WERI-Rb-1 (cell line): ENCODE data around the gene IGFBP7.

Source experiments
- DNase-seq: peaks from one replicate; pipeline ENCODE4 v3.0.0-alpha.2; 2020
- H3K27ac ChIP-seq: fragments of 250-450 bp; sonication (Bioruptor Pico); 2 replicates; pipeline ENCODE4 v1.5.1; 2020; ENCODE audit warnings: mild to moderate bottlenecking, moderate library complexity
- H3K27me3 ChIP-seq: fragments of 250-450 bp; sonication (Bioruptor Pico); 2 replicates; pipeline ENCODE4 v1.5.1; 2021; ENCODE audit warnings: mild to moderate bottlenecking, low read depth, moderate library complexity; ENCODE audit not compliant: insufficient read depth, severe bottlenecking
- H3K36me3 ChIP-seq: fragments of 250-450 bp; sonication (Bioruptor Pico); 2 replicates; pipeline ENCODE4 v1.5.1; 2020; ENCODE audit warnings: mild to moderate bottlenecking, moderate library complexity
- H3K4me3 ChIP-seq: 2 replicates; pipeline ENCODE4 v1.5.1; 2011; ENCODE audit warnings: low read depth, mild to moderate bottlenecking, control low read depth, low read length
- H3K9me3 ChIP-seq: fragments of 250-450 bp; sonication (Bioruptor Pico); 2 replicates; pipeline ENCODE4 v1.5.1; 2021; ENCODE audit warnings: mild to moderate bottlenecking, moderate library complexity; ENCODE audit not compliant: severe bottlenecking
- CTCF ChIP-seq: IDR thresholded peaks from 2 replicates; pipeline ENCODE4 v1.5.1; 2011; ENCODE audit warnings: low read depth, mild to moderate bottlenecking, control low read depth, inconsistent platforms, low read length

Gene IGFBP7

GRCh38 chr4:57156242-57156990 lies 46.2 kb upstream of the IGFBP7 start:
- Histone ChIP-seq H3K27ac (no peak overlapping the region), H3K27me3 (no peaks in the 10 kb centered on the region), H3K4me3 (no peak overlapping the region), H3K36me3 (no peaks in the 10 kb centered on the region), H3K9me3 (no peaks in the 10 kb centered on the region)
- no peak for TF ChIP-seq CTCF
- no peak for DNase-seq

- TF ChIP-seq CTCF: no peak
- H3K4me3 ChIP-seq: no peak overlapping the region
Observed at GRCh38 chr4:57154926-57155325, 44.7 kb upstream of the IGFBP7 start.

DNA sequence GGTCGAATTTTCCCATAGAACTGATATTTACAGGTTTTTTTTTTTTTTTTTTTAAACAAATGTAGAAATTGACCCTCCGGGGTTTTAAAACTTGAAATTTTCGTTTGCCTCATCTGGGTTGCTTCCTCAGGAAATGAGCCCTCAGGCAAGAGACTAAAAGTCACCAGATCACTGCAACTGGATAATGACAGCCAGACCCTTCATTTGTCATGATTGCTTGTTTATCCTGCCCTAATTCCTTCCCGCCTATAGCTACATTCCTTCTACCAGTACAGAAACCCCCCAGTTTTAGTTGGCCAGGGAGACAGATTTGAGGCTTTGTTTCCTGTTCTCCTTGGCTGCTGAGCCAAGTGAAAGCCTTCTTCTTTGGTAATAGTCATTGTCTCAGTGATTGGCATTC lies 44.0 kb upstream of the IGFBP7 start:
- Histone ChIP-seq H3K27ac (no peak overlapping the region), H3K4me3 (no peak overlapping the region), H3K9me3 (no peaks in the 10 kb centered on the region), H3K27me3 (no peaks in the 10 kb centered on the region), H3K36me3 (no peaks in the 10 kb centered on the region)
- no peak for DNase-seq
- TF ChIP-seq CTCF: no peak

More at GRCh38 chr4:57154926-57155325, 44.7 kb upstream of the IGFBP7 start:
- no peak for DNase-seq
- H3K36me3 ChIP-seq: no peaks in the 10 kb centered on the region
- H3K27ac ChIP-seq: no peak overlapping the region
- H3K9me3 ChIP-seq: no peaks in the 10 kb centered on the region
- H3K27me3 ChIP-seq: no peaks in the 10 kb centered on the region

- Histone ChIP-seq H3K27ac (no peak overlapping the region), H3K36me3 (no peaks in the 10 kb centered on the region), H3K9me3 (no peaks in the 10 kb centered on the region), H3K4me3 (no peak overlapping the region), H3K27me3 (no peaks in the 10 kb centered on the region)
- no peak for DNase-seq
- TF ChIP-seq CTCF: no peak
Observed at GRCh38 chr4:57153207-57153606, 43.0 kb upstream of the IGFBP7 start.

DNA sequence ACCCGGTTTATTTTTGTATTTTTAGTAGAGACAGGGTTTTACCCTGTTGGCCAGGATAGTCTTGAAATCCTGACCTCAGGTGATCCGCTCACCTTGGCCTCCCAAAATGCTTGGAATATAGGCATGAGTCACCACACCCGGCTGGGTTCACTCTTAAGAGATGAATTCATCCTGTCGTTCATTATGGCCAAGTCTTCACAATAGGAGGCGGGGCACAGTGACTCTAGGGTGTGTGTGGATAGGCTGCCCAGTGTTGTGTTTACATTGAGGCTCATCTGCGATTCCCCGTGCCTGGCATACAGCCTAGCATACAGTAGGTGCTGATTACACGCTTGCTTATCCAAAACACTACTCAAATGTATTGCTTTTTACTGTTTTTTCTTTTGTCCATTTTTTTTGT lies 41.3 kb upstream of the IGFBP7 start:
- Histone ChIP-seq H3K27me3 (no peaks in the 10 kb centered on the region), H3K4me3 (no peak overlapping the region), H3K36me3 (no peaks in the 10 kb centered on the region), H3K9me3 (no peaks in the 10 kb centered on the region), H3K27ac (no peak overlapping the region)
- no peak for TF ChIP-seq CTCF
- no peak for DNase-seq

- H3K27ac ChIP-seq: no peak overlapping the region
- no peaks in the 10 kb centered on the region for H3K27me3 ChIP-seq
- no peak for TF ChIP-seq CTCF
- no peaks in the 10 kb centered on the region for H3K36me3 ChIP-seq
- H3K4me3 ChIP-seq: no peak overlapping the region
- H3K9me3 ChIP-seq: no peaks in the 10 kb centered on the region
- no peak for DNase-seq
Observed at GRCh38 chr4:57149833-57150232, 39.6 kb upstream of the IGFBP7 start.
